OCI-LY7 (cell line): Measurements from ENCODE around the gene SIRT3.

Experiments used
- EZH2phosphoT487 ChIP-seq: fragments of 200-600 bp; sonication (generic); IDR thresholded peaks from 2 replicates; pipeline ENCODE4 v1.6.1; 2018; ENCODE audit warnings: low read depth, borderline replicate concordance, mild to moderate bottlenecking, mixed run types, antibody characterized with exemption, low read length, moderate library complexity, mixed read lengths
- TF ChIP-seq, protein P1 (sequence below): fragments of 200-600 bp; sonication (generic); conservative IDR thresholded peaks from 2 replicates; pipeline ENCODE4 v1.5.1; 2014; ENCODE audit warnings: mild to moderate bottlenecking, antibody characterized with exemption, low read length, moderate library complexity, mixed read lengths

DNA sequence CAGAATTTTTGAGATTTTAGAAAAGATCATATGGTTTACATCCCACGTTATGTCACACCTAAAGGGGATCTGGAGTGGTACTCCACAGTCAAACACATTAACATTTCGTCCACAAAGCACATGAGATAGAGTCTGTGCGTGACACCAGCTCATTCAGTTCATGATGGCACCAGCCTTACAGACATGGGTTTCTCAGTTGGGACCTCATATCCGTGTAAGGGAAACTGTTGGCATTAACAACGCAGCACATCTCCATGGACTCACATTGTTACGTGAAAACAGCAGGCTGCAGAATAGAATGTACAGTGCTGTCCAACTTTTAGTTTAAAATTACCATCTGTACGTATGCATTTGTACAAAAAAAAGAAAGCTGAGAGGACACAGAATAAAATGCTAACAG lies 14.6 kb downstream of the SIRT3 start:
- TF ChIP-seq, protein P1, sequence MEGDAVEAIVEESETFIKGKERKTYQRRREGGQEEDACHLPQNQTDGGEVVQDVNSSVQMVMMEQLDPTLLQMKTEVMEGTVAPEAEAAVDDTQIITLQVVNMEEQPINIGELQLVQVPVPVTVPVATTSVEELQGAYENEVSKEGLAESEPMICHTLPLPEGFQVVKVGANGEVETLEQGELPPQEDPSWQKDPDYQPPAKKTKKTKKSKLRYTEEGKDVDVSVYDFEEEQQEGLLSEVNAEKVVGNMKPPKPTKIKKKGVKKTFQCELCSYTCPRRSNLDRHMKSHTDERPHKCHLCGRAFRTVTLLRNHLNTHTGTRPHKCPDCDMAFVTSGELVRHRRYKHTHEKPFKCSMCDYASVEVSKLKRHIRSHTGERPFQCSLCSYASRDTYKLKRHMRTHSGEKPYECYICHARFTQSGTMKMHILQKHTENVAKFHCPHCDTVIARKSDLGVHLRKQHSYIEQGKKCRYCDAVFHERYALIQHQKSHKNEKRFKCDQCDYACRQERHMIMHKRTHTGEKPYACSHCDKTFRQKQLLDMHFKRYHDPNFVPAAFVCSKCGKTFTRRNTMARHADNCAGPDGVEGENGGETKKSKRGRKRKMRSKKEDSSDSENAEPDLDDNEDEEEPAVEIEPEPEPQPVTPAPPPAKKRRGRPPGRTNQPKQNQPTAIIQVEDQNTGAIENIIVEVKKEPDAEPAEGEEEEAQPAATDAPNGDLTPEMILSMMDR: no peak
- no peak for TF ChIP-seq EZH2phosphoT487
